Fibroblast of pulmonary artery (primary cell): ENCODE measurements around the gene RUBCNL.

Source experiments
- DNase-seq: peaks from one replicate; pipeline ENCODE4 v3.0.0-alpha.2; 2010; ENCODE audit warnings: low read depth
- H3K4me3 ChIP-seq: replicated peaks from 2 replicates; pipeline ENCODE4 v1.5.1; 2011; ENCODE audit warnings: low read depth, mild to moderate bottlenecking, control low read depth, low read length, moderate library complexity
- TF ChIP-seq, protein P1 (sequence below): IDR thresholded peaks from 2 replicates; pipeline ENCODE4 v1.5.1; 2011; ENCODE audit warnings: mild to moderate bottlenecking, control low read depth, low read length, inconsistent platforms; ENCODE audit errors: missing control alignments

Gene RUBCNL

DNA sequence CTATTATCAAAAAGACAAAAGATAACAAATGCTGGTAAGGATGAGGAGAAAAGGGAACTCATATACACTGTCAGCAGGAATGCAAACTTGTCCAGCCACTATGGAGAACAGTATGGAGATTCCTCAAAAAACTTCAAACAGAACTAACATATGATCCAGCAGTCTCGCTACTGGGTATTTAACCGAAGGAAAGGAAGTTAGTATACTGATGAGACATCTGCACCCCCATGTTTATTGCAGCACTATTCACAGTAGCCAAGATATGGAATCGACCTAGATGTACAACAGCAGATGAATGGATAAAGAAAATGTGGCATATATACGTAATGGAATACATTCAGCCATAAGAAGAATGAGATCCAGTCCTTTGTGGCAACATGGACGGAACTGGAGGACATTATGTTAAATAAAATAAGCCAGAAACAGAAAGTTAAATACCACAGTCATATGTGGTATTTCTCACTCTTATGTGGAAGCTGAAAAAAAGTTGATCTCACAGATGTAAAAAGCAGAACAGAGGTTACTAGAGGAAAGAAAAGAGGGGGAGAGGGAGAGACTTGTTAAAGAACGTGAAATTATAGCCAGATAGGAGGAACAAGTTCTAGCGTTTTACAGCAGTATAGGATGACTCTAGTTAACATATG lies 83.2 kb downstream of the RUBCNL start:
- no peak for DNase-seq
- no peak overlapping the region for H3K4me3 ChIP-seq
- TF ChIP-seq, protein P1, sequence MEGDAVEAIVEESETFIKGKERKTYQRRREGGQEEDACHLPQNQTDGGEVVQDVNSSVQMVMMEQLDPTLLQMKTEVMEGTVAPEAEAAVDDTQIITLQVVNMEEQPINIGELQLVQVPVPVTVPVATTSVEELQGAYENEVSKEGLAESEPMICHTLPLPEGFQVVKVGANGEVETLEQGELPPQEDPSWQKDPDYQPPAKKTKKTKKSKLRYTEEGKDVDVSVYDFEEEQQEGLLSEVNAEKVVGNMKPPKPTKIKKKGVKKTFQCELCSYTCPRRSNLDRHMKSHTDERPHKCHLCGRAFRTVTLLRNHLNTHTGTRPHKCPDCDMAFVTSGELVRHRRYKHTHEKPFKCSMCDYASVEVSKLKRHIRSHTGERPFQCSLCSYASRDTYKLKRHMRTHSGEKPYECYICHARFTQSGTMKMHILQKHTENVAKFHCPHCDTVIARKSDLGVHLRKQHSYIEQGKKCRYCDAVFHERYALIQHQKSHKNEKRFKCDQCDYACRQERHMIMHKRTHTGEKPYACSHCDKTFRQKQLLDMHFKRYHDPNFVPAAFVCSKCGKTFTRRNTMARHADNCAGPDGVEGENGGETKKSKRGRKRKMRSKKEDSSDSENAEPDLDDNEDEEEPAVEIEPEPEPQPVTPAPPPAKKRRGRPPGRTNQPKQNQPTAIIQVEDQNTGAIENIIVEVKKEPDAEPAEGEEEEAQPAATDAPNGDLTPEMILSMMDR = no peak

DNA sequence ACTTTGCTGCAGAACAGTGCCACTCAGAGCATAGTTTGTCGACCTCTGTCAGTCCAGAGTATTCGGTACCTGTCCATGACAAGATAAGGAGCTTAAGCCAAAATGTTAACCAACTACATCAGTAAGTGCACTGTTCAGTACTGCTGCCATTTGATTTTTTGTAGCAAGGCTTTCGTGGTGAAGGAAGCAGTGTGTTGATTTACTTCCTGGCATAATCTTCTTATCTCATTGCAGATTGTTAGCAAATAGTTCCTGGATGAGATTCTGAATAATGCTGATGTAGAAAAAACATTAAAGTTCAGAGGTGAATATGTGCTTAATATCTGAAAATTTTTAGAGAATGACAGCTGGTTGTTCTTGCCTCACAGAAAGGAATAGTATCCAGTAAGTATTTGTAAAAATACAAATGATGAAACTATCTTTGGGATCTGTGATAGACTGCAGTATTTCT lies 89.7 kb downstream of the RUBCNL start:
- DNase-seq = peak; percentile 59
- TF ChIP-seq, protein P1 = no peak
- no peak overlapping the region for H3K4me3 ChIP-seq

DNA sequence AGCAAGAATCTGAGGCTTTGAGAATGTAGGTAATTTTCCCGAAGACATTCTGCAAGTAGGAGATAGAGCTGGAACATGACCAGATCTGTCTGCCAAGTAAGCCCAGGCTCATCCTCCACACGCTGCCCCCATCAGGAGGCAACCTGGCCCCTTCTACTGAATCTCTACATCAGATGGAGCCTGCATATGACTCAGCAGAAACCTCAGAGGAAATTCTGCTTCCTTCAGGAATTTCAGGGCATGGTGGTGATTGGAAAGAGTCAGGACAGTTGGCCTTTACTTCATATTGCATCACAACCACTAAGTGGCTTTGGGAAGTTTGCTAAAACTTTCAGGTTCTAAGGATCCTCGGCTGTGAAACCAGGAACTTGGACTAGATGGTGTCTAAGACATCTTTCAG lies 90.1 kb downstream of the RUBCNL start:
- H3K4me3 ChIP-seq = no peak overlapping the region
- TF ChIP-seq, protein P1 = no peak
- DNase-seq = peak; percentile 94

DNA sequence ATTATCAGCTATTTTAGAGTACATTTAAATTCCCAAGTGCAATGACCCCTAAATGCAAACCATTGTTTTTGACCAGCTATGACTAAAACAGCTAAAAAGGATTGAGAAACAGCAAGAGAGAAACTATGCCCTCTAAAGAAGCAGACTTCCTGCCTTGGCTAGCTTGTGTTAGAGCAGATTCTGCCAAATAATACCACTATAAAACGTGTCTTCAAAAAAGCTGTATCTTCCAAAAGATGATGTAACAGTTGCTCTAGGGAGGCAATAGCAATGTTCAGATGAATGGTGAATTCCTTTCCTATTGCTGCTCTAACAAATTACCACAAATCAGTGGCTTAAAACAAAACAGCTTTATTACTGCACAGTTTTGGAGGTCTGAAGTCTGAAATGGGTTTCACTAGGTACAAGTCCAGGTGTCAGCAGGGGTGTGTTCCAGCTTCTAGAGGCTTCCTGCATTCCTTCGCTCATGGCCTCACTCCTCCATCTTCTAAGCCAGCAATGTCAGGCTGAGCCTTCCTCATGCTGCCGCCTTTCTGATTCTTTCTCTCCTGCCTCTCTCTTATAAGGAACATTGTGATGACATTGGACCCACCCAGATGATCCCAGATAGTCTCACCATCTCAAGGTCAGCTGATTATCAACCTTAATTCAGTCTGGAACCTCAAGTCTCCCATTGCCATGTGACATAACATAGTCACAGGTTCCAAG lies 90.8 kb downstream of the RUBCNL start:
- TF ChIP-seq, protein P1 = no peak
- no peak overlapping the region for H3K4me3 ChIP-seq
- DNase-seq = peak; percentile 98

DNA sequence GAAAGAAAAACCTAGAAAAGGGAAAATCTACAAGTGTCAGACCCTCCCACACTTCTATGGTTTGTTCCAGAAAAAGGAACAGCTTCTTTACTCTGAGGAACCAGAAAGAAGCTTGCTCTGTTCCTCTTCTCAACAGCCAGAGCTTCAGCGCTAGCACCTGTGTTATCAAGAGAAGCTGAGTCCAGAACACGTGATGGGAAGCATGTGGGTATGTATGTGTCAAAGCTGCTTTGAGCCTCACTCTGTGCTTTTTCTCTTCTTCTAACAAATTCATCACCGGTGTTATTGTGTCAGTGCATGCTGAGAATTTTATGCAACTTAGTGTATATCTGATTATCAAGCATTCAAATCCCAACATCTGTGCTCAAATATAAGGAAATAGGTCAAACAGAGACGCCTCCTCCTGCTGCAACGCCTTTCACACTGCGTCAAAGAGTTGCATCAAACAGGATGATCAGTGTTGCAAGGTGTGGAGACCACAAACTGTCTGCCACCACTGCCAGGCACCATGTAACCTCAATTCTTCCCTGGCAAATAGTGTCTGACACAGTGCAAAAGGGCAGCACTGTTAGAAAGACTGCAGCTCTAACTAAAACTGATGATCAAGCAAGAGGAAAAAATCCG lies 91.4 kb downstream of the RUBCNL start:
- TF ChIP-seq, protein P1 = no peak
- H3K4me3 ChIP-seq = no peak overlapping the region
- DNase-seq = peak; percentile 91

DNA sequence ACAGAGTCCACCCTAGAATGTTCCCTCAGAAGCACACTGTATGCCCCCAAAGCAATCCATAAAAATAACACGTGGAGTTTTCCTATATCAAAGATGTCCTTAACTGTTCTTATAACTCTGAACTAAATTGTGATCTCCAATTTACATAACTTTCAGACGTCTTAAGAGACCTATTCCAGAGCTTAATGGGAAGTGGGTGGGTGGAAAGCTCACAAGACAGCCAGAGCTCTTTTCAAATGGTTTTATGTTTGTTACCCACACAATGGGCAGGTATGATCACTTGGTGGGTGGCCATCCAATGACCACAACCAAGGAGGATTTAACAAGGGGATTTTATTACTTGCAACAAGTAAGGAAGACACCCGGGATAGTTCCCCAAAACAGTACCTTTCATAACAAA lies 93.6 kb downstream of the RUBCNL start:
- TF ChIP-seq, protein P1 = no peak
- no peak overlapping the region for H3K4me3 ChIP-seq
- no peak for DNase-seq
